D341Med (cell line): Measurements from ENCODE around the gene PREPL.
"Not testable (repeated sequence)": the region's sequence is repeated elsewhere in the genome, so short reads cannot be mapped to it uniquely, and the experiment has no call there.

Experiments
- DNase-seq: peaks from one replicate; pipeline ENCODE4 v3.0.0; 2012; ENCODE audit warnings: low spot score

Gene PREPL

GRCh38 chr2:44348400-44348799, 12.9 kb downstream of the PREPL start:
- no peak for DNase-seq

- DNase-seq = no peak
Observed at GRCh38 chr2:44347526-44347925, 13.8 kb downstream of the PREPL start.

GRCh38 chr2:44342854-44343253, 18.4 kb downstream of the PREPL start:
- peak; percentile 34 for DNase-seq

GRCh38 chr2:44335806-44336538, 25.3 kb downstream of the PREPL start:
- no peak for DNase-seq

- DNase-seq = no peak
Observed at GRCh38 chr2:44333994-44334393, 27.3 kb downstream of the PREPL start.

- no peak for DNase-seq
Observed at GRCh38 chr2:44330801-44331200, 30.5 kb downstream of the PREPL start.

- DNase-seq = no peak
Observed at GRCh38 chr2:44329343-44329742, 32.0 kb downstream of the PREPL start.

- DNase-seq = no peak
Observed at GRCh38 chr2:44328750-44329149, 32.5 kb downstream of the PREPL start.

GRCh38 chr2:44326548-44327264, 34.6 kb downstream of the PREPL start:
- DNase-seq = no peak

- DNase-seq = no peak
Observed at GRCh38 chr2:44325897-44326296, 35.4 kb downstream of the PREPL start.

- no peak for DNase-seq
Observed at GRCh38 chr2:44324971-44325426, 36.3 kb downstream of the PREPL start.

GRCh38 chr2:44321360-44321759, 39.9 kb downstream of the PREPL start:
- no peak for DNase-seq

GRCh38 chr2:44320832-44321231, 40.5 kb downstream of the PREPL start:
- DNase-seq = no peak

GRCh38 chr2:44315945-44316344, 45.3 kb downstream of the PREPL start:
- DNase-seq = no peak

- DNase-seq = no peak
Observed at GRCh38 chr2:44314362-44314761, 46.9 kb downstream of the PREPL start.

- no peak for DNase-seq
Observed at GRCh38 chr2:44310287-44310686, 51.0 kb downstream of the PREPL start.

GRCh38 chr2:44305882-44306281, 55.4 kb downstream of the PREPL start:
- no peak for DNase-seq

- no peak for DNase-seq
Observed at GRCh38 chr2:44304258-44304657, 57.0 kb downstream of the PREPL start.

GRCh38 chr2:44303766-44304165, 57.5 kb downstream of the PREPL start:
- not testable (repeated sequence) for DNase-seq

GRCh38 chr2:44301111-44301510, 60.2 kb downstream of the PREPL start:
- no peak for DNase-seq

- no peak for DNase-seq
Observed at GRCh38 chr2:44299635-44300034, 61.7 kb downstream of the PREPL start.

GRCh38 chr2:44297431-44297830, 63.9 kb downstream of the PREPL start:
- no peak for DNase-seq

GRCh38 chr2:44296653-44297052, 64.6 kb downstream of the PREPL start:
- no peak for DNase-seq
